ENCODE measurements around the gene UBQLN4.

- no peak for TF ChIP-seq POLR2A (IDR thresholded peaks at IDR 0.05)
- TF ChIP-seq CTCF (IDR thresholded peaks at IDR 0.05): no peak
- TF ChIP-seq POLR2AphosphoS5 (IDR thresholded peaks at IDR 0.05): no peak
These were observed 19.6 kb upstream of the UBQLN4 start for GRCh38 chr1:156073110-156073687.
